DMS153 treated with DMSO at 0.1 percent for 48 hours (cell line): Measurements from ENCODE around the gene DDX50.
A peak's percentile ranks its signal among the peaks of the same experiment; 100 is the strongest.
"Not testable (repeated sequence)": the region's sequence is repeated elsewhere in the genome, so short reads cannot be mapped to it uniquely, and the experiment has no call there.

Experiments used
- DNase-seq: peaks from one replicate; lab custom pipeline; 2025; ENCODE audit not compliant: unreplicated experiment; lab: John Stamatoyannopoulos, UW

The DDX50 gene

DNA sequence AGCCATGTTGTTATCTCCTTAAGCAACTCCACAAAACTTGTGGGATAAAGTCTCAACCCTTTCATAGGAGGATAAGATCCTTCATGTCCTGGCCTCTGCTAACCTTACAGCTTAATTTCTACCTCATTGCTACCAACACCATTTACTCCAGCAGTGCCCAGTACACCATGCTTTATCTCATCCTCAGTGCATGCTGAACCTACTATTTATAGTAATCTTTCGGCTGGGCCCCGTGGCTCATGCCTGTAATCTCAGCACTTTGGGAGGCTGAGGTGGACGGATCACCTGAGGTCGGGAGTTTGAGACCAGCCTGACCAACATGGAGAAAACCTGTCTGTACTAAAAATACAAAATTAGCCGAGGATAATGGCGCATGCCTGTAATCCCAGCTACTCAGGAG is 78.6 kb downstream of the DDX50 start:
- DNase-seq, result not testable (repeated sequence)

DNA sequence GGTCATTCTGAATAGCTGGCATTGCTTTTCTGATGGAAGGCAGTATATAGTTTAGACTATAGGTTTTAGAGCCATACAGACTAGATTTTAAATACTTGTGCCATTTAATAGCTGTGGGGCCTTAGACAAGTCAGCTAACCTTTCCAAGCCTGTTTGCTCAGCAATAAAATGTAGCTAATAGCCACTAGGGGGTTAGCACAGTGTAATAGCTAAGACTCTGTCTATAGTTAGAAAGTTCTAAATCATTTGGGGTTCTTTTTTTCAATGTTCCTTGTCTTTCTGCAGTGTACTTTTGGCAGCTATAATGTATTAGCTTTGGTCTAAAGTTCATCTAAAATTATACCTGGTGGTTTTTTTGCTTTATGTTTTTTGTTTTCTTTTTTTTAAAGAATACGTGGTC is 80.0 kb downstream of the DDX50 start:
- no peak for DNase-seq

DNA sequence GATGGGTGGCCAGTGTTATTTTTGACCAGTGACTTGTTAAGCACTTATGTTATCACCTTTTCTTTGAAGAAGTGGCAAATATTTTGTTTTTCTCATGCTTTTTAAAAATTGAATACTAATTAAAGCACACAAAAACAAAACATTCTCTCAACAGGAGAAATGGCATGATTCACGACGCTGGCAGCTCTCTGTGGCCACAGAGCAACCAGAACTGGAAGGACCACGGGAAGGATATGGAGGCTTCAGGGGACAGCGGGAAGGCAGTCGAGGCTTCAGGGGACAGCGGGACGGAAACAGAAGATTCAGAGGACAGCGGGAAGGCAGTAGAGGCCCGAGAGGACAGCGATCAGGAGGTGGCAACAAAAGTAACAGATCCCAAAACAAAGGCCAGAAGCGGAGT is 81.3 kb downstream of the DDX50 start:
- no peak for DNase-seq

DNA sequence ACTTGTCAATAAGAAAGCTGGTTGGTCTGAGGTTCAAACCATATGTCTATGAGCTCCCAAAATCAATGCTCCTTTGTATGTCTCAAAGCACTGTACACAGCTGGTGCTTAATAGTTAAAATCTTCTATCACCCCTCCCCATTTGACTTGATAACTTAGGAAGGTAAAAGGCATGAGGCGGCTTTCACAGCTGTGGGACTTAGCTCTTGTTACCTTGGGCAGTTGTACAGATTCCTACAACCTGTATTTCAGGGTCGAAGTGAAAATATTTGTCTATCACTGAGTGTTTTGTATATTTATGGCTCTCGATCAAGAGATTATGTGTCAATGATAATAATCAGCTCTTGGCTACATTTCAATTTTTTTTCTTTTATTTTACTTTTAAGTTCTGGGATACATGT is 86.5 kb downstream of the DDX50 start:
- no peak for DNase-seq

DNA sequence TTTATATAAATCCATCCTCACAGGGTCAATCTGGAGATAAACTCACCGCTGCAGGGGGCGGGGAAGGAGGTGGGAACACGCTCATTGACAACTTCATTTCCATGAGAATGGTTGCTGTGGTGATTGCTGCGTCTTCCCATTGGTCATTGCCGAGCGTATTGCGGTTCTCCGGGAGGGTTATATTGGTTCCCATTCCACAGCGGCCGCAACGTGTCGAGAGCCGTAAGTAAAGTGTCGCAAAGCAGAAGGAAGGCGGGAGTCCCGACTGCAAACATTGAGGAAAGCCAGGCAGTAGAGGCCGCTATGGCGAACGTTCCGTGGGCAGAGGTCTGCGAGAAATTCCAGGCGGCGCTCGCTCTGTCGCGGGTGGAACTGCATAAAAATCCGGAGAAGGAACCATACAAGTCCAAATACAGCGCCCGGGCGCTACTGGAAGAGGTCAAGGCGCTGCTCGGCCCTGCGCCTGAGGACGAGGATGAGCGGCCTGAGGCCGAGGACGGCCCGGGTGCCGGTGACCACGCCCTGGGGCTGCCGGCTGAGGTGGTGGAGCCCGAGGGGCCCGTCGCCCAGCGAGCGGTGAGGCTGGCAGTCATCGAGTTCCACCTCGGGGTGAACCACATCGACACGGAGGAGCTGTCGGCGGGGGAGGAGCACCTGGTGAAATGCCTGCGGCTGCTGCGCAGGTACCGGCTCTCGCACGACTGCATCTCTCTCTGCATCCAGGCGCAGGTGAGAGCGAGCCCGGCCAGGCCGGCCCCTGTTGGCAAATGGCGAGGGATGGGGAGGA is 87.6 kb downstream of the DDX50 start, which contains the start of gene KIFBP:
Gene KIFBP, plus strand, starts transcription at position 274 of the 787 bp plus-strand sequence. Its CDS starts 30 bp downstream, at position 304.
- peak; percentile 92 for DNase-seq

DNA sequence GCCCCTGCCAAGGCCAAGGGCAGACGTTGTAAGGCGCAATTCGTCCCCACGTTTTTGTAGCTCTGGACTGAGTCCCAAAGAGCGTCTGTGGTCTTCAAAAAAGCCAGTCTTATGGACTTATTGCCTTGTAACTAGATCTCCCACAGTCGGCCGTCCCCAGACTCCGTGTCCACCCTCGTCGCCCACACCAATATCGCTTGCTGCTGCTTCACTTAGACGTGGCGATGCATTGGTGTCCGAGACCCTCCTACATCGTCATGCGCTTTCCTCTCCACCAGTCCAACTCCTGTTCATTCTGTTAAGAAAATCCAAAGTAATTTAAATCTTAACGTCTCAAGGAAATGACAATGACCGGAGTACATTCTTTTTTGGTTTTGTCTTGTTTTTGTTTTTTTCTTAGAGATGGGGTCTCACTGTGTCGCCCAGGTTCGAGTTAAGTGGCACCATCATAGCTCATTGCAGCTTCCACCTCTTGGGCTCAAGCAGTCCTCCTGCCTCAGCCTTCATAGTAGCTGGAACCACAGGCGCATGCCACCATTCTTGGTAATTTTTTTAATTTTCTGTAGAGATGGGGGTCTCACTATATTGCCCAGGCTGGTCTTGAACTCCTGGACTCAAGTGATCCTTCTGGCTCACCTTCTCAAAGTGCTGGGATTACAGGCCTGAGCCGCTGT is 88.3 kb downstream of the DDX50 start:
- no peak for DNase-seq

DNA sequence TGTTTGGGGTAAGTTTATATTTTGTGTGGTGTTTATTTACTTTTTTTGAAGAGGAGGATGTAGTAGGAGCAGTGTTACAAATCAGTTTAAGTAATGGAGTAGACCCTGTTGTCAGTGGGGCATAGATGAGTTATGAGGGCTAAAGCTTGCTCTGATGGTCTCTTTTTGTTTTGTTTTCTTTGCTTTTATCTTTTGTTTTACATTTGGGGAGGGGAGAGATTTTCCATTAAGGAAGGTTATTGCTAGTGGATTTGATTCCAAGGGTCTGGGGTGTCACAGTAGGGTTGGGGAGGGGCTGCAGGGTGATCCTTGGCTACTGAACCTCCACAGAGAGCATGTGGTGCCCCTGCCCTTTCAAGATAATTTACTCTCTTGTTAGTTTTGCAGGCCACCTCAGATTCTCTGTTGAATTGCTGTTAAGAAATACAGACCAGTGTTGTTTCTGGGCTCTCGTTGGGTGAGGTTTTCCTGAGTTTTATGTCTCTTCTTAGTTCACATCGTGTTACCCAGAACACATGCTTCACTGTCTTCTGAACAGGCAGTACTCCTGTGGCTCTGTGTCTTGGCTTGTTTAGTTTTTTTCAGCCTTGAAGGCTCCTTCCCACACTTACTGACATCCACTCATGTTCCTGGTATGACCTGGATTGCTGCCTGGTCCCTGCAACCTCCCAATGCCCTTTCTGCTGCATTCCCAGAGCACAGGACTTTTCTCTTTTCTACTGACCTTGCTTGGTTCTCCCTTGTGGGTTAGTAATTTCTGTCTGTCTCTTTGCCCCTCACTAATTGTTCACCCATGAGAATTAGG is 91.7 kb downstream of the DDX50 start:
- no peak for DNase-seq
